ENCODE results near the gene TNK1.

Gene TNK1

DNA sequence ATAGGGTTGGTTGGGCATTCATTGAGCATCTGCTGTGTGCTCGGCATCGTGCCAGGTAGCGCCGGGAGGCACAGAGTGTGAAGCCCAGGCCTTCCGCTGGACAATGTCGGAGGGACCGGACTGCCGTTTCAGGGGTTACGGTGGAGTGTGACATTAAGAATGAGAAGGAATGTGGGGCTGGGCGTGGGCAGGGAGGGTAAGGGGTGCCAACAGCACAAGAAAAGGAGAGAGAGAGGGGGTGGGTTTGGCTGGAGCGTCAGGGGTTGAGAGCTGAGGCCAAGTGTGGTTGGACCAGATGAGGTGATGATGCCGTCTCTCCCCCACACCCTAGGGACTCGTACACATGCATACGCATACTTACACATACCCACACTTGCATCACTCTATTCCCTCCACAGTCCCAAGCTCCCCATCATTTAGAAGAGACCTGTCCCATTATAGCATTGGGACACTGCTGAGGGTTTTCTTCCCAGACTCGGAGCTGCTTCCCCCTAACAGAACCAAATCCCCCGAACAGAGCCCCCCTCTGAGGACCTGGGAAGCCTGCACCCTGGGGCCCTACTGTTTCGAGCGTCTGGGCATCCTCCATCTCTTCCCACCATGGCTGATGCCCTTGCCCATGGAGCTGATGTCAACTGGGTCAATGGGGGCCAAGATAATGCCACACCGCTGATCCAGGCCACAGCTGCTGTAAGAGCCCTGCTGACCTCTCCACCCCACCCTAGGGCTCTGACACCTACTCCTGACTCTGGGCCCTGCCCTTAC lies 32.2 kb upstream of the TNK1 start:
- TF ChIP-seq, protein P1, sequence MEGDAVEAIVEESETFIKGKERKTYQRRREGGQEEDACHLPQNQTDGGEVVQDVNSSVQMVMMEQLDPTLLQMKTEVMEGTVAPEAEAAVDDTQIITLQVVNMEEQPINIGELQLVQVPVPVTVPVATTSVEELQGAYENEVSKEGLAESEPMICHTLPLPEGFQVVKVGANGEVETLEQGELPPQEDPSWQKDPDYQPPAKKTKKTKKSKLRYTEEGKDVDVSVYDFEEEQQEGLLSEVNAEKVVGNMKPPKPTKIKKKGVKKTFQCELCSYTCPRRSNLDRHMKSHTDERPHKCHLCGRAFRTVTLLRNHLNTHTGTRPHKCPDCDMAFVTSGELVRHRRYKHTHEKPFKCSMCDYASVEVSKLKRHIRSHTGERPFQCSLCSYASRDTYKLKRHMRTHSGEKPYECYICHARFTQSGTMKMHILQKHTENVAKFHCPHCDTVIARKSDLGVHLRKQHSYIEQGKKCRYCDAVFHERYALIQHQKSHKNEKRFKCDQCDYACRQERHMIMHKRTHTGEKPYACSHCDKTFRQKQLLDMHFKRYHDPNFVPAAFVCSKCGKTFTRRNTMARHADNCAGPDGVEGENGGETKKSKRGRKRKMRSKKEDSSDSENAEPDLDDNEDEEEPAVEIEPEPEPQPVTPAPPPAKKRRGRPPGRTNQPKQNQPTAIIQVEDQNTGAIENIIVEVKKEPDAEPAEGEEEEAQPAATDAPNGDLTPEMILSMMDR (IDR thresholded peaks at IDR 0.05; ENCODE audit: unreplicated experiment in 3 of 3), result no peak

DNA sequence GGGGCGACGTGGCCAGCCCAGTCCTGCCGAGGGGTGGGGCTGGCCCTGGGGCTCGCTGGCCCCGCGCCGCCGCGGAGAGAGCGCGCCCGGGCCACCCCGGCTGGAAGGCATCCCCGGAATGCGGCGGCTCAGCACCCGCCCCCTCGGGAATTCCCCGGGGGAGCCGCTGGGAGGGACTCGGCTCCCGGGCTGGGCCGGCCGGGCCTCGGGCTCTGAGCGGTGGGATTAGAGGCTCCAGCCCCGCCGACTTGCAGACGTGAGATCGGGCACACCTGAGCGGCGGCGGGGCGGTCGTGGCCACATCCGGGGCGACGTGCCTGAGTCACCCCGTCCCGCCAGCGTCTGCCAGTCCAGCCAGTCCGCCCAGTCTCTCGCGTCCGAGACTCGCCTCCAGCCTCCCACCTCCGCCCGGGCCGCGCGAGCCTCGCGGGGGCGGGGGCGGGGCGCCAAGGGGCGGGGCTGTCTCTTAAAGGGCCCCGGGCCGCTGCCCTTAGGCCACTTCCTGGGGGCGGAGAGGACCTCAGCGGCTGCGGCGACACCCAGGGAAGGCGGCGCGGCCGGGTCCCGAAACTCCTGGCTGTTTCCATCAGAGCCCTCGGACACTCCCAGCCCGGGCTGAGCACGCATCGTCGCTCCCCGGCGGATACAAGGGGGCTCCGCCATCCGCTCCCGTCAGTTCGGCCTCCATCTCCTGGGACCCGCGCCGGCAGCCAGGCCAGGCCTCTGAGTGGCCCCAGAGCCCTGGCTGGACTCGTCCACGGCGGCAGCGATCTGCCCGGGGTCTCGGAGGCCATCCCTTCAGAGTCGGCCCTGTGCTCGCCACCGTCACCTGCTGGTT lies 29.0 kb upstream of the TNK1 start, which contains the start of gene KCTD11:
TSS of gene KCTD11 (plus strand) at position 498 of the 838 bp plus-strand sequence.
- Mint-ChIP-seq H3K4me1 (peaks cover 51% of the 10 kb centered on the region), H3K4me3 (peak within 1 kb of the TSS; percentile 93 to 97 (median 94)), H3K9me3 (no peaks in the 10 kb centered on the region)

More for the DNA sequence above, 32.2 kb upstream of the TNK1 start:
- peaks cover 39% of the 10 kb centered on the region for H3K4me1 Mint-ChIP-seq
- peak overlapping the region; percentile 91 to 97 (median 93) for H3K4me3 Mint-ChIP-seq
- peaks cover 13% of the 10 kb centered on the region for H3K27me3 Mint-ChIP-seq (ENCODE audit: low read depth)
- H3K27ac Mint-ChIP-seq, result peak overlapping the region; percentile 94 to 99 (median 99)
- H3K36me3 Mint-ChIP-seq (ENCODE audit: low read depth), result no peaks in the 10 kb centered on the region
- H3K9me3 Mint-ChIP-seq, result no peaks in the 10 kb centered on the region

DNA sequence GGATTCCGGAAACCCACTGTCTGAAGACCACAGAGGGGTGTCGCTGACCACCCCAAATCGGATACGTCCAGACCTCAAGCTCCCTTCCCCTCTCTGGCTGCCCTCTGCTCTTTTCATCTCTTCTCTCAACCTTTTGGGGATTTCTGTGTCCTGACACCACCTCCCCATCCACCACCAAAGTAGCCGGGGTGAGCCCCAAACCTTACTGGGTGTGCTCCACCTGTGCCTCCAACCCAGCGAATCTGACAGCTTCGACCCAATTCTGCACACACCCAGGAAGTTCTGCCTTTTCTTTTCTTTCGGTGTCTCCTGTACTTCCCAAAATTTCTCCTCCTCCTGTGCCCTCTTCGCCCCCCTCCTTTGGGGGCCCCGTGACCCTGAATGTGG lies 28.4 kb upstream of the TNK1 start:
- Mint-ChIP-seq H3K27ac (peak overlapping the region; percentile 92 to 96 (median 94)), H3K4me1 (peaks cover 48% of the 10 kb centered on the region), H3K9me3 (no peaks in the 10 kb centered on the region), H3K4me3 (peak overlapping the region; percentile 89 to 94 (median 93)), H3K36me3 (ENCODE audit: low read depth) (no peaks in the 10 kb centered on the region), H3K27me3 (ENCODE audit: low read depth) (peaks cover 9% of the 10 kb centered on the region)
- TF ChIP-seq, protein P1 (IDR thresholded peaks at IDR 0.05; ENCODE audit: unreplicated experiment in 3 of 3), result peak in 2 of 3 experiments; percentile 62 to 67

More for the DNA sequence above, 29.0 kb upstream of the TNK1 start, which contains the start of gene KCTD11:
- TF ChIP-seq, protein P1 (IDR thresholded peaks at IDR 0.05; ENCODE audit: unreplicated experiment in 3 of 3), result peak in 1 of 3 experiments; percentile 66
- Mint-ChIP-seq H3K36me3 (ENCODE audit: low read depth) (no peaks in the 10 kb centered on the region), H3K27me3 (ENCODE audit: low read depth) (peaks cover 3% of the 10 kb centered on the region), H3K27ac (peak within 1 kb of the TSS; percentile 94 to 99 (median 99))

DNA sequence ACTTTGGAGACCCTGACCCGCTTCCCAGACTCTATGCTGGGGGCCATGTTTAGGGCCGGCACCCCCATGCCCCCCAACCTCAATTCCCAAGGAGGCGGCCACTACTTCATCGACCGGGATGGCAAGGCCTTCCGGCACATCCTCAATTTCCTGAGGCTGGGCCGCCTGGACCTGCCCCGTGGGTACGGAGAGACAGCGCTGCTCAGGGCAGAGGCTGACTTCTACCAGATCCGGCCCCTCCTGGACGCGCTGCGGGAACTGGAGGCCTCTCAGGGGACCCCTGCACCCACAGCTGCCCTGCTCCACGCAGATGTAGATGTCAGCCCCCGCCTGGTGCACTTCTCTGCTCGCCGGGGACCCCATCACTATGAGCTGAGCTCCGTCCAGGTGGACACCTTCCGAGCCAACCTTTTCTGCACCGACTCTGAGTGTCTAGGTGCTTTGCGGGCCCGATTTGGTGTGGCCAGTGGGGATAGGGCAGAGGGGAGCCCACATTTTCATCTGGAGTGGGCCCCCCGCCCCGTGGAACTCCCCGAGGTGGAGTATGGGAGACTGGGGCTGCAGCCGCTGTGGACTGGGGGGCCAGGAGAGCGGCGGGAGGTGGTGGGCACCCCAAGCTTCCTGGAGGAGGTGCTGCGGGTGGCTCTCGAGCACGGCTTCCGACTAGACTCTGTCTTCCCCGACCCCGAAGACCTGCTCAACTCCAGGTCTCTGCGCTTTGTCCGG lies 27.8 kb upstream of the TNK1 start:
- TF ChIP-seq, protein P1 (IDR thresholded peaks at IDR 0.05; ENCODE audit: unreplicated experiment in 3 of 3), result no peak
- Mint-ChIP-seq H3K4me3 (peak overlapping the region; percentile 89 to 94 (median 93)), H3K36me3 (ENCODE audit: low read depth) (no peaks in the 10 kb centered on the region), H3K27ac (peak overlapping the region; percentile 92 to 96 (median 94)), H3K27me3 (ENCODE audit: low read depth) (peaks cover 9% of the 10 kb centered on the region), H3K9me3 (no peaks in the 10 kb centered on the region), H3K4me1 (peaks cover 43% of the 10 kb centered on the region)

DNA sequence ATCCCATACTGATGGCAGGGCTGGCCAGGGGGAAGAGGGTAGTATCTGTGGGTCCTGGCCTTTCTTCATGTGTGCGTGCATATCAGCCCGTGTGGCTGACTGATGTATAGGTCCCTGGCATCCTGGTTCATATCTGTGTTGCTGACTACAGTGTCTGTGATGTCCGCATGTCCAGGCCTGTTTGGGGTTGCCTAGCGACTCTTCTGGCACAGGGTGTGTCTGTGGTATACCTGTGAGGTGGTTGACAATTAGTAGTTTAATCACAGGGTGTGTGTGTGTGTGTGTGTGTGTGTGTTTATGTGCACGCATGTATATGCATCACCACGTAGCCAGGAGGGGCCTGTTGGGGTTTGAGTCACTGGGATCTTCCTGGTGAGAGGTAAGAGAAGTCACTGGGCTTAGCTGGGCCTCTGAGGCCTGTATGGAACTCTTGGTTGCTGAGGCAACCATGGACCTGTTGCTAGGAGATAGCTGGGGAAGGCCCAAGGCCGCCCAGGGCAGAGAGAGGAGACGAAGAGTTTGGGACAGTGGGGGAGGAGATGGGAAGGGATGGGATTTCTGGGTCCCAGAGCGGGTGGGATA lies 26.5 kb upstream of the TNK1 start:
- H3K4me3 Mint-ChIP-seq, result peak overlapping the region; percentile 89 to 94 (median 93)
- TF ChIP-seq, protein P1 (IDR thresholded peaks at IDR 0.05; ENCODE audit: unreplicated experiment in 3 of 3), result no peak
- no peaks in the 10 kb centered on the region for H3K36me3 Mint-ChIP-seq (ENCODE audit: low read depth)
- peak overlapping the region; percentile 70 to 95 (median 75) for H3K27ac Mint-ChIP-seq
- H3K4me1 Mint-ChIP-seq, result peaks cover 30% of the 10 kb centered on the region
- H3K27me3 Mint-ChIP-seq (ENCODE audit: low read depth), result peaks cover 6% of the 10 kb centered on the region
- H3K9me3 Mint-ChIP-seq, result no peaks in the 10 kb centered on the region
